Limb (tissue), 2 donors: ENCODE results near the gene SMYD3.
"Not testable (repeated sequence)": the region's sequence is repeated elsewhere in the genome, so short reads cannot be mapped to it uniquely, and the experiment has no call there.

ENCODE experiments used
- DNase-seq, 2 donors: peaks; one replicate each; pipeline ENCODE4 v3.0.0-alpha.2; 2016; ENCODE audit errors: extremely low spot score in 2 of 2

SMYD3 gene

DNA sequence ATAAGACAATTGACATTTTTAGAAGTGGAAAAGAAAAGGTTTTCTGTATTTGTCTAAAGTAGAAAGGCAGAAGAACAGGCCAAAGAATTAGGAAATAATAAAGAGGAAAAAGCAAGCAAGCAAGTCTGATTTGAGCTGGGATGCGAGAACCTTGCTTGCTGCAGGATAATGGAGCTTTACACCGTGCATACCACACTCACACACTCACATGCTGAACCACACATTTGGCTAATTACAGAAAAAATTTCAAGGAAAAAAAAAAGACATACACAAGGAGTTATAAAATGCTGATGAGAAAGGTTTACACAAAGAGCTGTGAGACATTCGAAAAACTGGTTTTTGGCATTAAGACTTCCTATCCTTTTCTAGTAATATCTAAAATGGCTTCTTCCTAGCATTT is 758.4 kb downstream of the SMYD3 start:
- no peak for DNase-seq

DNA sequence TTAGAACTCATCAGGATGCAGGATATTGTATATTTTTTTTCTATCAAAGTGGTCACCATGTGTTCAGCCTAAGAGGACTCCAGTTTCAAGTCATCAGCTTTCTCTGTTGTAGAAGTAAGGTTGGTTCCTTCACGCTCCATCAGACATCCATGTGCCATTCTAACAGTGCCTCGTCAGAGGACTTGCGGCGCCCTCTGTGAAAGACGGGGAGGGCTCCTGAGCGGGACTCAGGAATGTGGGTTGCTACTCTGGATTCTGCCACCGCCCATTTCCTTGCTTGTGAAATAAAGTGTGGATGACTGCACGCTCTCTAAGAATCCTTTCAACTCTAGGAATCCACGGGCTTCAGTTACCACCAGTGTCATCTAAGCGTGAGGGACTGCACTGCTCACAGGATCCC is 758.8 kb downstream of the SMYD3 start:
- DNase-seq, result no peak

DNA sequence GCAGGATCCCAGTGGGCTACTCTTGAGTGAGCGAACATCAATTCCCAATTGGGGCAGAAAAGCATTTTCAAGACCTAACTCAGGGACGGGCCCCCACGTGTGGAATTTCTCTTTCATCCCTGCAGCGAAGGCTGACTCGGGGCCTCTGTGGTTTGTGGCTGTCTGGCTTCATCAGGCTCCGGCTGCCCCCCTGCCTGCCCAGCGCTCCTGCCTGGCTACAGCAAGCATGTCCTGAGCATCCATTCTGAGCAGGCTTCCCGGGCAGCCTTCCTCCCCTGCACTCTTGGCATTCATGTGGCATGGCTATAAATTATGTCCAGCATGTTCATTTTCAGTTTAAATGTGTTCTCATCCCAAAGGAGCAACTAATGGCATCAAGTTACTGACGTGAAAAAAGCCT is 764.2 kb downstream of the SMYD3 start:
- peak; percentile 7 to 64 for DNase-seq

DNA sequence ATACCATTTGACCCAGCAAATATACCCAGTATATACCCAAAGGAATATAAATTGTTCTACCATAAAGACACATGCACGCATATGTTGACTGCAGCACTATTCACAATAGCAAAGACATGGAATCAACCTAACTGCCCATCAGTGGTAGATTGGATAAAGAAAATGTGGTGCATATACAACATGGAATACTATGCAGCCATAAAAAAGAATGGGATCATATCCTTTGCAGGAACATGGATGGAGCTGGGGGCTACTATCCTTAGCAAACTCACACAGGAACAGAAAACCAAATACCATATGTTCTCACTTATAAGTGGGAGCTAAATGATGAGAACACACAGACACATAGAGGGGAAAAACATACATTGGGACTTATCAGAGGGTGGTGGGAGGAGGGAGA is 766.7 kb downstream of the SMYD3 start:
- not testable (repeated sequence) for DNase-seq

DNA sequence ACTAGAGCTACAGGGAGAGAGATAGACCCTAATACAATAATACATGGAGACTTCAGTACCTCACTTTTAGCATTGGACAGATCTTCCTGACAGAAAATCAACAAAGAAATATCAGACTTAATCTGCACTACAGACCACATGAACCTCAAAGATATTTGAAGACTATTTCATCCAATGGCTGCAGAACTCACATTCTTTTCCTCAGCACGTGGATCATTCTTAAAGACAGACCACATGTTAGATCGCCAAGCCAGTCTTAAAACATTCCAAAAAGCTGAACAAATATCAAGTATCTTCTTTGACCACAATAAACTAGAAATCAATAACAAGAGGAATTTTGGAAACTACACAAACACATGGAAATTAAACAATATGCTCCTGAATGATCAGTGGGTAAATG is 776.3 kb downstream of the SMYD3 start:
- no peak for DNase-seq

DNA sequence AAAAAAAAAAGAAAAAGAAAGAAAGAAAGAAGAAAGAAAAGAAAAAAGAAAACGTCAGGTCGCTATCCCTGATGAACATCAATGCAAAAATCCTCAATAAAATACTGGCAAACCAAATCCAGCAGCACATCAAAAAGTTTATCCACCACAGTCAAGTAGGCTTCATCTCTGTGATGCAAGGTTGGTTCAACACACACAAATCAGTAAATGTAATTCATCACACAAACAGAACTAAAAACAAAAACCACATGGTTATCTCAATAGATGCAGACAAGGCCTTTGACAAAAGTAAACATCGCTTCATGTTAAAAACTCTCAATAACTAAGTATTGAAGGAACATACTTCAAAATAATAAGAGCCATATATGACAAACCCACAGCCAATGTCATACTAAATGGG is 779.0 kb downstream of the SMYD3 start:
- not testable (repeated sequence) for DNase-seq

DNA sequence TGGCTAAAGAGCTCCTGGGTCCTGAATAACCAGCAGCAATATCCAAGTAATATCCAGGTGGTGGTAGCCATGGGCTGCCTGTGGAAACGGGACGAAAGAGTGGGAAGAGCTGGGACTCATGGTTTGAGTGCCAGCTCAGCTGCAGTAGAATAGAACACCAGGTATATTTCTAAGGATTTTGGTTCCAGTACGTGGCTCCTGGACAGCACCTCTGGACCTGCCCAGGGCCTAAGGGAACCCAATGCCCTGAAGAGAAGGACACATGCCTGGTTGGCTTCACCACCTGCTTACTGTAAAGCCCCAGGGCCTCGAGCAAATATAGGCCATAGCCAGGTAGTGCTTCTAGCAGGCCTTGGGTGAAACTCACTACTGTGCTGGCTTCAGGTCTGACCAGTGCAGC is 785.6 kb downstream of the SMYD3 start:
- DNase-seq, result no peak

DNA sequence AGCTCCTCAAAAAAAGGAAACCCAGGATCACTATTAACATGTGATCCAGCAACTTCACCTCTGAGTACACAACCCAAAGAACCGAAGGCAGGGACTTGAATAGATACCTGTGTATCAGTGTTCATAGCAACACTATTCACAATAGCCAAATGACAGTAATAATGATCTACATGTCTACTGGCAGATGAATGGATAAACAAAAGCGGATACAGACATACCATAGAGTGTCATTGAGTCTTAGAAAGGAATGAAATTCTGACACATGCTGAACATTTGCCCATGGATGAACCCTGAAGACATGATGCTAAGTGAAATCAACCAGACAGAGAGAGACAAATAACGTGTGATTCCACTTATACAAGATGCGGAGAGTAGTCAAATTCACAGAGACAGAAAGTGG is 788.1 kb downstream of the SMYD3 start:
- DNase-seq, result no peak

DNA sequence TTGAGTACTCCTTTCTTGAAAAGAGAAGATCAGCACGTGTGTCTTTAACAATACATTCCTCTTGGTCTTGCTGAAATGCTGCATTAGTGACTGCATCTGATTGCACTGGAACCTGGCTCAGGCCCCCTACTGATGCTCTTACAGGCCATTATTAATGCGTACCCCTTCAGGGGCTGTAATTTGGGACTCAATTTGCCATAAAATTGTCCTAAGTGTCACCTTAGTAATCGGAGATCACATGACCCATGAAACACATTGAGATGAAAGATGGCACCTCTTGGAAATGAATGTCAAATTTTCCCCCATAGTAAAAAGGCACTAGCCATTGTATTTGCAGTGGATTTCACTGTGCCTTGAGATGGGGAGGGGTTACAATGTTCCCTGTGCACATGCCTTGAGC is 789.0 kb downstream of the SMYD3 start:
- DNase-seq, result no peak

DNA sequence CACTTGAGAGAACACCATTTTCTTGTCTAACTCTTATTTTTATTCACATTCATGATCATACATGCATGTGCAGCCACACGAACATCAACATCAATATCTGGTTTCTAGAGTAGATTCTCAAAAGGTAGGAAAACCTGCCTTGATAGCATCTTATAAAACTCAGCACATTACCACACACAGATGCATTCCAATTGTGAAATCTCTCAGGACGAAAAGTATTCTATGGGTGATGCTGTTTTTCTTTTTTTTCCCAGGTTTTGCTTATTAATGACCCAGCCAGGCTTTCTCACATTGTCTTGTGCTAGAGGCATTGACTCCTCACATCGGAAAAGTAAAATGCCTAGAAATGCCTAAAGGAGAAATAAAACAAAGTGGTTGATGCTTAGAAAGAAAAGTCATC is 789.5 kb downstream of the SMYD3 start:
- no peak for DNase-seq

DNA sequence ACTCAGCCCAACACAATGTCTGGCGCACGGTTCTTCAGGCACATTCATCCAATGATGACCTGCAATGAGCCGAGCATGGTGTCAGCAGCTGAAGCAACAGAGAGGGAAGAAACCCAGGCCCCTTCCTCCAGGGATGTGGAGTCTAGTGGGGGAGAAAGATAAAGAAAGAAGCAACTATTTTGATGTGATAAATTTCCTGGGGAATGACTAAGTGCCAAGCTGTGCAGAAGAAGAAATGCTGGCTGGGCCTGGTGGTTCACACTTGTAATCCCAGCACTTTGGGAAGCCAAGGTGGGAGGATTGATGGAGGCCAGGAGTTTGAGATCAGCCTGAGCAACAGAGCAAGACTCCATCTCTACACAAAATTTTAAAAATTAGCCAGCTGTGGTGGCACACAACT is 790.5 kb downstream of the SMYD3 start:
- no peak for DNase-seq

DNA sequence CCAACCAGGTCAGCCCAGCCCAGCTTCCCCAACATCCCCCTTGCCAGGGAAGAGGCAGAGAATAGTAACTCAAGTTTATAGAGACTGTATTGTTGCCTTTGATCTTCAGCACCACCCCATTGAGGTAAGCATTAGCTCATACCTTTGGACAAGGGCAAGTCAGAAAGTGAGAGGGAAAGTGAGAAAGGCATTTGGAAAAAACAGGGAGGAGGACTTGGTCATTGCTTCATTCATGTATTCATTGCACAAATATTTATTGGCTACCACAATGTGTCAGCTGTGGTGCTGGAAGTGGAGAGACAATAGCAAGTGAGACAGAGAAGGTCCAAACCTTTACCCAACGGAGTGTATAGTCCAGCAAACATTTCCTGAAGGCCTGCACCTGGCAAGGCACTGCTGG is 791.1 kb downstream of the SMYD3 start:
- DNase-seq, result no peak

DNA sequence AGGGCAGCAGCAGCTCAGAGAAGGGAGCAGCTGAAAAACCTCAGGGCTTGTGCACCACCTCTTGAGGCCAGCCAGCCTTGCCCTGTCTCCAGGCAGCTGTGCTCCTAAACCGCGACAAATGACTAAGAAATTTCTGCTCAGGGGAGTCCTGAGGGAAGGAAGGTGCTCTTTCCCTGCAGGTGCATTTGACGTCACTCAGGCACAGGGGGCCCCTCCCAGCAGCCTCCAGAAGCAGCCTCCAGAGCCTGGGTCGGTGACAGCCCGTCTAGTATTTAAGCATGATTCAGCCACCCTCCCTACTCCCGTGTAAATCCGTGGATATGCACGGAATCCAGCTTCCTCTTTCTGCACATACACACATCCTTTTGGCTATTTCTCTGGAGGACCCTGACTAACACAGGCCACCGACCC is 791.8 kb downstream of the SMYD3 start:
- DNase-seq, result no peak

DNA sequence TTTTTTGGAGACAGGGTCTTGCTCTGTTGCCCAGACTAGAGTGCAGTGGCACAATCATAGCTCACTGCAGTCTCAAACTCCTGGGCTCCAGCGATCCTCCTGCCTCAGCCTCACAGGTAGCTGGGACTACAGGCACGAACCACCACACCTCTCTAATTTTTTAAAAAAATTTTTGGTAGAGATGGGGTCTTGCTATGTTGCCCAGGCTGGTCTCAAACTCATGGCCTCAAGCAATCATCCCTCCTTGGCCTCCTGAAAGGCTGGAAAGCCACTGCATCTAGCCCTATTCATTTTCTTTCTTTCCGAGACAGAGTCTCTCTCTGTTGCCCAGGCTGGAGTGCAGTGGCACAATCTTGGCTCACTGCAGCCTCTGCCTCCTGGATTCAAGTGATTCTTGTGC is 793.1 kb downstream of the SMYD3 start:
- not testable (repeated sequence) for DNase-seq

DNA sequence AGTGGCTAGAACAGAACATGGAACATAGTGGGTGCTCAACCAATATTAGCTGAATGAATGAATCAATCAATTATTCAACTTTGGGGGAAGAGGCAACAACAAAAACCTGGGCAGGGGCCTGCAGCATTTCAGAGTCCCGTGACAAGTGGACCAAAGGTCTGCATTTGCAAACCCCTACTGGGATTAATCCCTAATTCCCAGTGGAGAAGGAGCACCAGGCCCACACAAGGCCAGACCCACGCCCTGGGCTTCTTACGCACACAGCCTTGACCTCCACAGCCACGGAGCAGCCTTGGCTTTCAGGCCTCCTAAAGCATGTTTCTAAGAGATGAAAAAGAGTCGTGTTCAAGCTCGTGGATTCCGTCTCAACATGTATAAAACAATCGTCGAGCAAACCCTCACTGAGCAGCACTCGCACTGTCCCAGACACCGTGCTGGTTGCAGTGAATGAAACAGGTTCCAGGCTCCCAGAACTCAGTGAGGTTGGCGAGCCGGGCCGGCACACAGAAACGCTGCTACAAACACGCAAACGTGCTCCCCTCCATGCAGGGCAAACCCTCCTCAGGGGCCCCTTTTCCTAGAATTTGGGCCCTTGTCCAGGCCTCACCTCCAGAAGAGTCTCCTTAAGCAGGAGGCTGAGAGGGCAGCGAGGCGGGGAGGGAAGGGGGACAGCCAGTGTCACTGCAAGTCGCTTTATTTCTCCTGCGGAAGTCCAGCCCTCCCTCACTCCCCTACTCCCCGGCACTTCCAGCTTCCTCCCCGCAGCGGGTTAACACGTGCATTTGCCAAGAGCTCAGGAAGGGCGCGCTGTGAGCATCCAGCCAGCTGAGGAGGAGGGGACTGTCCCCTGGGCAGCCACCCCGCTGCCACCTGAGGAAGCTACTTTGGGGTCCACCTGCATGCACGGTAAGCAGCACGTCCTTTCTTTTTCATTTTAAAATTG is 795.8 kb downstream of the SMYD3 start:
- DNase-seq, result no peak

DNA sequence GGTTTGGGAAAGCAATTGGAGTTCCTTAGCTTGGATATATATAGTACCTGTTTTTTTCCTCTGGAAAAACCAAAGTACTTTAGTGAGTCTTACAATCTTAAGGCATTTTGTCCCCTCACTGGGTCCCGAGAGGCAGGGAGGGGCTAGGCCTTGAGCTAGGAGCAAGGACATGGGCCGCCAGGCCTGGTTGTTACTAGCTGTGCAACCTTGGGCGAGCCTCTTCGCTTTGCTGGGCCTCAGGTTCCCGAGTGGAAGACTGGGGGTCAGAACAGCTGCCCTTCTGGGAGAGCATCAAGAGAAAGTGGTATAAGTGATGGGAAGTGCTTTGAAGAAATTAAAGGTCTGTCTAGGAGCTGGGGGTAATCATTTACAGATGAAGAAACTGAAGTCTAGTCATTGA is 799.1 kb downstream of the SMYD3 start:
- DNase-seq, result no peak

DNA sequence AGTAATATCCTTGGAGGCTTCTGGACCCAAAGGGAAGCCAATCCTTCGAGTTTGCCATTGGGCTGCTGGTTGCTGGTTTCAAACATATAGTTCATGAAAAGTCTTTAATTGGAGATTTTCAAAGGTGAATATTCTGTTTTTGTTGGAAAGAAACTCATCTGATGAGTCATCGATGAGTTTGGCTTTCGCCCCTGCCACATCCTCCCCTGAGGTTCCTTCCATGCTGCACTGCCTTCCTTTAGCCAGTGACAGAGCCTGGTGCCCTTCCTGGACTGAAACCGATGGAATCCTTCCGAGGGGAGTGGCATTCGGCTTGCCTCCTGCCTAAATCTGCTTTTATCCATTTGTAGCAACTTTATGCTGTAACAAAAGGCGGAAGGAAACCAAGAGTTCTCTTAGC is 802.3 kb downstream of the SMYD3 start:
- DNase-seq, result no peak

DNA sequence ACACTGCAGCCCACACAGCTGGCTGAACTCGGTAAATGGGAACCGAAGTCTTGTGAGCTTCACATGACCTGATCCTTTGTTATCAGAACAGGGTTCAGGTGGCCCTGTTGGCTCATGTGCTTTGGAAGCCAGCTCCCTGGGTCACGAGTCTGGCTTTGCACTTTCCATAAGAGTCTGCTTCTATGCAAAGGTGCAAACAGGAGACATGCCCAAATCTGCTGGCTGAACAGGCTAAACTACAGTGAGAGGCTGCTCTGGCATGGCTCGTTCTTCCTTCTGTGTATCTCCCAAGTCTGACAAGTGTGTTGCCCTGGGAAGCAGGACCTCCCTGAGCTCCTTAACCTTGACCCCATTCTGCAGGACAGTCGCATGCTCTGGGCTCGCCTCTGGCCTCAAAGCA is 802.7 kb downstream of the SMYD3 start:
- DNase-seq, result no peak

DNA sequence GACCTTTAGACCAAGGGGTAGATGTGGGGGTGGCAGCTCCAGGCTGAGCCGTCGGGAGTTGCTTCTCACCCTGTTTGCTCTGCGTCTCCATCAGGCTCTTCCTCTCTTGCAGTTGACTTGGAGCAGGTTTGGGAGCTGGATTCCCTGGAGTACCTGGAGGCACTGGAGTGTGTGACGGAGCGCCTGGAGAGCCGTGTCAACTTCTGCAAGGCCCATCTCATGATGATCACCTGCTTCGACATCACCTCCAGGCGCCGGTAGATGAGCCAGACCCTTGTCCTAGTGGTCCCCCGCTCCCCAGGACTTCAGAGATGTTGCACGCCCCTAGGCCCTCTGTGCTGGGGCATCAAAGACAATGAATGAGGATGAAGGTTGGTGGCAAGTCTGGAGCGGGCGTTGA is 804.7 kb downstream of the SMYD3 start:
- DNase-seq, result no peak

DNA sequence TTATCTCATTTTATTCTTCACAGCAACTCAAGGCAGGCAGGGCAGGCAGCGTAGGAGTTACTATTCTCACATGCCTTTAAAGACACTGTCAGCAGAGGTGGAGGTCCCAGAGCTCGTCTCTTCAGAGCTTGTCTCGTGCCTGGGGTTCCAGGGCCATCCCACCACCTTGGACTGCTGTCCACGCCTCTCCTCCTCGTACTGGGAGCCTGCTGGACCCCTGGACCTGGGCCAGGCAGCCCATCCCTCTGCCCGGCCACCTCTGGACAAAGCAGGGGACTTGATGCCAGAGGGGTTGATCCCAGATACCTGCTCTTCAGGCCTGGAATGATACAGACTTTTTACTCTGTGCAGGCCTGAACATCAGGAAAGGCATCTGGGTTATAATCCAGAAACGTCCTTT is 805.4 kb downstream of the SMYD3 start:
- DNase-seq, result no peak

DNA sequence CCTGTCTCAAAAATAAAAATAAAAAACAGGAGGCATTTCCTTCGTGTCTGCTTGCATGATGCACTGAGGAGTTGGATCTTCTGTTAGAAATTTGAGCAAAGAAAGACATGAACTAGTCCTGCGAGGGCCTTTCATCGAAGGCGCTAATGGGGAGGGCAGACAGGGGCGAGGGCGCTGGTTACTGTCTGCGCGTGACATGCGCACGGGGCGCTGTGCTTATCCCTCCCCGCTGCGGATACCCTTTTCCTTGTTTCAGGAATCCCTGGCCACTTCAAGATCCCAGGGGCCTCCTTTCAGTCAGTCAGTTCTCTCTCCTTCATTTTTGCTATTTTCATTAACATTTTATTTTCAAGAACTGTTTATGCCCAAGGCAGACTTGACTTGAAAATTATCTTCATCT is 806.4 kb downstream of the SMYD3 start:
- no peak for DNase-seq
